GM12878 (cell line): Measurements from ENCODE around the gene SULT1A2.
"Not testable (repeated sequence)": the region's sequence is repeated elsewhere in the genome, so short reads cannot be mapped to it uniquely, and the experiment has no call there.

Experiments used
- CHD1 ChIP-seq: IDR thresholded peaks from 2 replicates; pipeline ENCODE4 v1.6.1; 2012; ENCODE audit warnings: low read depth, low read length, improper control_type of control experiment
- CTCF ChIP-seq, 3 experiments: IDR thresholded peaks in 2 of 3; conservative IDR thresholded peaks in 1 of 3; 2 replicates each; pipeline ENCODE4 v1.5.1; 2011; ENCODE audit warnings: low read depth in 3 of 3, low read length in 3 of 3, mild to moderate bottlenecking in 3 of 3, control low read depth in 2 of 3, moderate library complexity in 2 of 3, inconsistent platforms in 1 of 3, mixed read lengths in 1 of 3; ENCODE audit not compliant: control insufficient read depth in 2 of 3, insufficient read depth in 1 of 3; ENCODE audit errors: extremely low read depth in 1 of 3
- DPF2 ChIP-seq: fragments of 450-650 bp; IDR thresholded peaks from 2 replicates; pipeline ENCODE4 v1.6.1; 2017; ENCODE audit warnings: mild to moderate bottlenecking
- FOS ChIP-seq: IDR thresholded peaks from 3 replicates; pipeline ENCODE4 v1.6.1; 2011; ENCODE audit warnings: borderline replicate concordance; ENCODE audit not compliant: insufficient read length; ENCODE audit errors: extremely low read depth
- GABPA ChIP-seq: IDR thresholded peaks from 2 replicates; pipeline ENCODE4 v1.6.1; 2014; ENCODE audit warnings: antibody characterized with exemption, low read depth, mild to moderate bottlenecking, inconsistent platforms
- NFYB ChIP-seq: IDR thresholded peaks from 2 replicates; pipeline ENCODE4 v1.6.1; 2011; ENCODE audit warnings: low read depth, mild to moderate bottlenecking, low read length, improper control_type of control experiment, moderate library complexity; ENCODE audit not compliant: insufficient read depth
- SMC3 ChIP-seq: IDR thresholded peaks from 2 replicates; pipeline ENCODE4 v1.6.1; 2011; ENCODE audit warnings: low read length, improper control_type of control experiment, borderline replicate concordance
- TCF12 ChIP-seq: IDR thresholded peaks from 2 replicates; pipeline ENCODE4 v1.6.1; 2011; ENCODE audit warnings: low read depth, mild to moderate bottlenecking, low read length
- USF2 ChIP-seq: IDR thresholded peaks from 2 replicates; pipeline ENCODE4 v1.6.1; 2011; ENCODE audit warnings: low read depth, low read length, improper control_type of control experiment, borderline replicate concordance
- ZSCAN29 ChIP-seq: fragments of 450-650 bp; IDR thresholded peaks from 2 replicates; pipeline ENCODE4 v1.6.1; 2017; ENCODE audit warnings: mild to moderate bottlenecking, moderate library complexity

GRCh38 chr16:28545964-28546363, 50.9 kb downstream of the SULT1A2 start:
- not testable (repeated sequence) for TF ChIP-seq USF2; CTCF (IDR thresholded peaks at IDR 0.05 in 2 of 3, conservative IDR thresholded peaks at IDR 0.05 in 1 of 3; ENCODE audit: control insufficient read depth in 2 of 3, extremely low read depth in 1 of 3, insufficient read depth in 1 of 3, low read depth in 3 of 3, low read length in 3 of 3); DPF2; CHD1; GABPA; NFYB; TCF12; SMC3; ZSCAN29; FOS
